HS-27A (cell line): ENCODE results near the gene FAM184B.
A peak's percentile ranks its signal among the peaks of the same experiment; 100 is the strongest.
"Not testable (repeated sequence)": the region's sequence is repeated elsewhere in the genome, so short reads cannot be mapped to it uniquely, and the experiment has no call there.

ENCODE experiments used
- DNase-seq: peaks from one replicate; pipeline ENCODE4 v3.0.0-alpha.2; 2012; ENCODE audit warnings: low read depth, missing footprints

FAM184B gene

GRCh38 chr4:17682222-17682566 is 99.2 kb downstream of the FAM184B start:
- DNase-seq, result no peak

- no peak for DNase-seq
These were observed 99.9 kb downstream of the FAM184B start for GRCh38 chr4:17681281-17682221.

- no peak for DNase-seq
These were observed 100.7 kb downstream of the FAM184B start for GRCh38 chr4:17680559-17681280.

- DNase-seq, result no peak
These were observed 111.0 kb downstream of the FAM184B start for GRCh38 chr4:17670423-17670822.

- DNase-seq, result no peak
These were observed 113.7 kb downstream of the FAM184B start for GRCh38 chr4:17667653-17668201.

- no peak for DNase-seq
These were observed 114.2 kb downstream of the FAM184B start for GRCh38 chr4:17667253-17667652.

GRCh38 chr4:17665852-17666251 is 115.6 kb downstream of the FAM184B start:
- no peak for DNase-seq

GRCh38 chr4:17665346-17665745 is 116.1 kb downstream of the FAM184B start:
- DNase-seq, result no peak

- DNase-seq, result no peak
These were observed 116.7 kb downstream of the FAM184B start for GRCh38 chr4:17664755-17665154.

GRCh38 chr4:17662694-17663093 is 118.7 kb downstream of the FAM184B start:
- no peak for DNase-seq

- DNase-seq, result not testable (repeated sequence)
These were observed 122.2 kb downstream of the FAM184B start for GRCh38 chr4:17659196-17659595.

- DNase-seq, result no peak
These were observed 123.6 kb downstream of the FAM184B start for GRCh38 chr4:17657849-17658248.

- no peak for DNase-seq
These were observed 124.3 kb downstream of the FAM184B start for GRCh38 chr4:17657090-17657489.

GRCh38 chr4:17654701-17655100 is 126.7 kb downstream of the FAM184B start:
- DNase-seq, result no peak

GRCh38 chr4:17650406-17650805 is 131.0 kb downstream of the FAM184B start:
- DNase-seq, result no peak

- DNase-seq, result no peak
These were observed 133.5 kb downstream of the FAM184B start for GRCh38 chr4:17647927-17648326.

GRCh38 chr4:17647176-17647806 is 134.1 kb downstream of the FAM184B start:
- no peak for DNase-seq

- no peak for DNase-seq
These were observed 134.7 kb downstream of the FAM184B start for GRCh38 chr4:17646693-17647092.

- DNase-seq, result no peak
These were observed 139.0 kb downstream of the FAM184B start for GRCh38 chr4:17642398-17642783.

GRCh38 chr4:17639136-17639535 is 142.3 kb downstream of the FAM184B start:
- no peak for DNase-seq

GRCh38 chr4:17636696-17637622 is 144.5 kb downstream of the FAM184B start:
- DNase-seq, result peak; percentile 19
